ENCODE data around the gene FBXL15. TPM values are rescaled to one million over a fixed set of nuclear protein-coding genes. Genes with fewer than 3 reads are reported as not detected.

Gene FBXL15
- total RNA-seq, 1 donor from 2014 or later: 8.6 TPM

GRCh38 chr10:102457591-102458150, 37.0 kb downstream of the FBXL15 start:
- peaks cover 7% of the 10 kb centered on the region for H3K27me3 Mint-ChIP-seq (ENCODE audit: low read depth, unreplicated experiment)
- peaks cover 23% of the 10 kb centered on the region for H3K4me1 ChIP-seq (ENCODE audit: insufficient read depth, low read length)
- FAIRE-seq: no peak
- no peak overlapping the region for H3K27ac Mint-ChIP-seq (ENCODE audit: unreplicated experiment)
- TF ChIP-seq CTCF (IDR thresholded peaks at IDR 0.05; ENCODE audit: insufficient read depth, low read depth, low read length): no peak
- TF ChIP-seq EZH2 (IDR thresholded peaks at IDR 0.05; ENCODE audit: insufficient read depth, low read length): no peak
- peaks cover 27% of the 10 kb centered on the region for H3K4me1 Mint-ChIP-seq (ENCODE audit: low read depth, unreplicated experiment)
- H3K36me3 ChIP-seq (ENCODE audit: insufficient read depth, low read length): no peaks in the 10 kb centered on the region
- H3K9ac ChIP-seq (ENCODE audit: low read length): no peak overlapping the region
- H3K9me3 ChIP-seq (ENCODE audit: insufficient read depth, low read depth, low read length): no peaks in the 10 kb centered on the region
- H3K27ac ChIP-seq (ENCODE audit: low read depth, low read length): no peak overlapping the region
- H3K79me2 ChIP-seq (ENCODE audit: insufficient read depth, low read length): no peaks in the 10 kb centered on the region
- no peak overlapping the region for H3K4me3 ChIP-seq (ENCODE audit: insufficient read depth, low read depth, low read length)
- H3K4me3 Mint-ChIP-seq (ENCODE audit: unreplicated experiment): no peak overlapping the region
- no peak for DNase-seq (ENCODE audit: low read depth)
- no peaks in the 10 kb centered on the region for H4K20me1 ChIP-seq (ENCODE audit: insufficient read depth, low read length)
- peaks cover 2% of the 10 kb centered on the region for H3K27me3 ChIP-seq (ENCODE audit: insufficient read depth, low read length)
- no peaks in the 10 kb centered on the region for H3K9me3 Mint-ChIP-seq (ENCODE audit: unreplicated experiment)
- H3K4me2 ChIP-seq (ENCODE audit: low read length): no peak overlapping the region
- H2AFZ ChIP-seq (ENCODE audit: low read depth, low read length): no peak overlapping the region
- H3K36me3 Mint-ChIP-seq (ENCODE audit: low read depth, unreplicated experiment): no peaks in the 10 kb centered on the region

DNA sequence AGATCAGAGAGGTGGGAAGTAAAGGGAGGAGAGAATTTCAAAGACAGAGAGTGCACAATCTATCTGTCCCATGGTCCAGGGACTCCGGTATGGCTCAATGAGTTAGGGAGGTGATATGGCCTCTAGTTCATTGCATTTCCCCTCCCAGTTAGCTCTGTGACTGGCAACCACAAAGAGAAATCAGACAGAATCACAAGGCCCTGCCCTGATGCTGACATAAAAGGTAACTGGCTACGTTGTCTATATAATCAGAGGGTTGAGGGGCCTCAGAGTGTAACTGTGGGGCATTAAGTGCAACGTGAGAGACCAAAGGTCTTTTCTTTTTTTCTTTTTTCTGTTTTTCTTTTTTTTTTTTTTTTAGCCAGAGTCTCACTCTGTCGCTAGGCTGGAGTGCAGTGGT, 38.0 kb downstream of the FBXL15 start:
- H3K9me3 Mint-ChIP-seq (ENCODE audit: unreplicated experiment): no peaks in the 10 kb centered on the region
- no peaks in the 10 kb centered on the region for H4K20me1 ChIP-seq (ENCODE audit: insufficient read depth, low read length)
- peaks cover 13% of the 10 kb centered on the region for H3K4me1 ChIP-seq (ENCODE audit: insufficient read depth, low read length)
- no peak overlapping the region for H3K4me2 ChIP-seq (ENCODE audit: low read length)
- H3K79me2 ChIP-seq (ENCODE audit: insufficient read depth, low read length): no peaks in the 10 kb centered on the region
- peaks cover 7% of the 10 kb centered on the region for H3K27me3 ChIP-seq (ENCODE audit: insufficient read depth, low read length)
- no peak overlapping the region for H3K27ac ChIP-seq (ENCODE audit: low read depth, low read length)
- no peak overlapping the region for H3K4me3 ChIP-seq (ENCODE audit: insufficient read depth, low read depth, low read length)
- H3K27ac Mint-ChIP-seq (ENCODE audit: unreplicated experiment): no peak overlapping the region
- no peak for DNase-seq (ENCODE audit: low read depth)
- TF ChIP-seq CTCF (IDR thresholded peaks at IDR 0.05; ENCODE audit: insufficient read depth, low read depth, low read length): no peak
- TF ChIP-seq EZH2 (IDR thresholded peaks at IDR 0.05; ENCODE audit: insufficient read depth, low read length): no peak
- H3K36me3 ChIP-seq (ENCODE audit: insufficient read depth, low read length): no peaks in the 10 kb centered on the region
- H3K9ac ChIP-seq (ENCODE audit: low read length): no peak overlapping the region
- H3K36me3 Mint-ChIP-seq (ENCODE audit: low read depth, unreplicated experiment): no peaks in the 10 kb centered on the region
- peaks cover 21% of the 10 kb centered on the region for H3K4me1 Mint-ChIP-seq (ENCODE audit: low read depth, unreplicated experiment)
- H3K27me3 Mint-ChIP-seq (ENCODE audit: low read depth, unreplicated experiment): peaks cover 14% of the 10 kb centered on the region
- no peaks in the 10 kb centered on the region for H3K9me3 ChIP-seq (ENCODE audit: insufficient read depth, low read depth, low read length)
- FAIRE-seq: no peak
- H2AFZ ChIP-seq (ENCODE audit: low read depth, low read length): no peak overlapping the region
- no peak overlapping the region for H3K4me3 Mint-ChIP-seq (ENCODE audit: unreplicated experiment)

DNA sequence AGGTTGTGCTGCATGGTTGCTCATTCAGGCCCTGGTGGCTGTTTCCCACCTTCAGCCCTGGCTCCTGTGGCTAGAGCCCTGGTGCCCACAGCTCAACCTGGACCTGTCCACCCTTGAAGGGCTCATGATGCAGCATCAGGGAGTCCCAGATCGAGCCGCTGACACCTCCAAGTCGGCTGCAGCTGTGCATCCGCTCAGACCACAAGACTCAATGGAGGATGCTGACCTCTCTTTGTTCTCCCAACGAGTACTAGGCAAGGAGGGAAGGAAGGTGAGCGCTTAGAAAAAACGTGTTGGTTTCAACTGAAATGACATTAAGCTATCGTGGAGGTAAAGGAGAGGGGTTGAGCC, 40.2 kb downstream of the FBXL15 start:
- TF ChIP-seq EZH2 (IDR thresholded peaks at IDR 0.05; ENCODE audit: insufficient read depth, low read length): no peak
- TF ChIP-seq CTCF (IDR thresholded peaks at IDR 0.05; ENCODE audit: insufficient read depth, low read depth, low read length): no peak
- Histone ChIP-seq H3K79me2 (ENCODE audit: insufficient read depth, low read length) (no peaks in the 10 kb centered on the region), H4K20me1 (ENCODE audit: insufficient read depth, low read length) (no peaks in the 10 kb centered on the region), H3K27me3 (ENCODE audit: insufficient read depth, low read length) (peaks cover 7% of the 10 kb centered on the region), H3K9ac (ENCODE audit: low read length) (peak overlapping the region; percentile 64), H3K9me3 (ENCODE audit: insufficient read depth, low read depth, low read length) (no peaks in the 10 kb centered on the region), H3K4me3 (ENCODE audit: insufficient read depth, low read depth, low read length) (peak overlapping the region; percentile 65), H3K4me1 (ENCODE audit: insufficient read depth, low read length) (peaks cover 12% of the 10 kb centered on the region), H3K36me3 (ENCODE audit: insufficient read depth, low read length) (no peaks in the 10 kb centered on the region), H3K27ac (ENCODE audit: low read depth, low read length) (no peak overlapping the region), H3K4me2 (ENCODE audit: low read length) (peak overlapping the region; percentile 97), H2AFZ (ENCODE audit: low read depth, low read length) (peak overlapping the region; percentile 98)
- Mint-ChIP-seq H3K27ac (ENCODE audit: unreplicated experiment) (peak overlapping the region; percentile 21), H3K4me3 (ENCODE audit: unreplicated experiment) (peak overlapping the region; percentile 88), H3K9me3 (ENCODE audit: unreplicated experiment) (no peaks in the 10 kb centered on the region), H3K27me3 (ENCODE audit: low read depth, unreplicated experiment) (peaks cover 14% of the 10 kb centered on the region), H3K4me1 (ENCODE audit: low read depth, unreplicated experiment) (peaks cover 8% of the 10 kb centered on the region), H3K36me3 (ENCODE audit: low read depth, unreplicated experiment) (no peaks in the 10 kb centered on the region)
- FAIRE-seq (no peak), DNase-seq (ENCODE audit: low read depth) (no peak)
